Adrenal gland (tissue), 5 donors: ENCODE measurements around the gene OTC.
A peak's percentile ranks its signal among the peaks of the same experiment; 100 is the strongest.

ENCODE experiments used
- POLR2A ChIP-seq, 2 donors: fragments of 450-650 bp; IDR thresholded peaks; one replicate each; pipeline ENCODE4 v1.6.1; 2017; ENCODE audit warnings: antibody characterized with exemption in 2 of 2, mild to moderate bottlenecking in 2 of 2, moderate library complexity in 1 of 2
- TF ChIP-seq, protein P1 (sequence below), 6 experiments: fragments of 450-650 bp in 4 of 6; fragments of 200-600 bp in 2 of 6; sonication (generic) in 1 of 6; IDR thresholded peaks; 1 replicate in 5 of 6; 2 replicates in 1 of 6; pipeline versions ENCODE4 v1.5.1 to v1.8.0; 2016 to 2021; ENCODE audit warnings: antibody characterized with exemption in 6 of 6, mild to moderate bottlenecking in 2 of 6, moderate library complexity in 1 of 6
- donor health status: DM: no; HTN: no; CAD: no.

DNA sequence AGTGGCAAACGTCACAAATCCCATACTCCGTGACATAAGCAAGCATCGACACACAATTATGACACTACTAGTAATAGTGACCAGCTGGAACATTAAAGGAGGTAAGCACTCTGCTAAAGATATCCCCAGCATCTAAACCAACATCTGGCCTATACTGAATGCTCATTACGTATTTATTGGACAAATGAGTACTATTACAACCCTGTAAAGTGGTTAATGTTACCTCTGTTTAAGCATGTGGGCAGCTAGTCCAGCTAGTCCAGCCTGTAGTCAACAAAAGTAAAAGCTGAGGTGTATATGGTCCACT, 24.7 kb upstream of the OTC start:
- TF ChIP-seq, protein P1, sequence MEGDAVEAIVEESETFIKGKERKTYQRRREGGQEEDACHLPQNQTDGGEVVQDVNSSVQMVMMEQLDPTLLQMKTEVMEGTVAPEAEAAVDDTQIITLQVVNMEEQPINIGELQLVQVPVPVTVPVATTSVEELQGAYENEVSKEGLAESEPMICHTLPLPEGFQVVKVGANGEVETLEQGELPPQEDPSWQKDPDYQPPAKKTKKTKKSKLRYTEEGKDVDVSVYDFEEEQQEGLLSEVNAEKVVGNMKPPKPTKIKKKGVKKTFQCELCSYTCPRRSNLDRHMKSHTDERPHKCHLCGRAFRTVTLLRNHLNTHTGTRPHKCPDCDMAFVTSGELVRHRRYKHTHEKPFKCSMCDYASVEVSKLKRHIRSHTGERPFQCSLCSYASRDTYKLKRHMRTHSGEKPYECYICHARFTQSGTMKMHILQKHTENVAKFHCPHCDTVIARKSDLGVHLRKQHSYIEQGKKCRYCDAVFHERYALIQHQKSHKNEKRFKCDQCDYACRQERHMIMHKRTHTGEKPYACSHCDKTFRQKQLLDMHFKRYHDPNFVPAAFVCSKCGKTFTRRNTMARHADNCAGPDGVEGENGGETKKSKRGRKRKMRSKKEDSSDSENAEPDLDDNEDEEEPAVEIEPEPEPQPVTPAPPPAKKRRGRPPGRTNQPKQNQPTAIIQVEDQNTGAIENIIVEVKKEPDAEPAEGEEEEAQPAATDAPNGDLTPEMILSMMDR (IDR thresholded peaks at IDR 0.05), result peak in 1 of 6 experiments; percentile 18
- TF ChIP-seq POLR2A (IDR thresholded peaks at IDR 0.05), result no peak
